Naive thymus-derived CD8-positive, alpha-beta T cell (primary cell): Measurements from ENCODE around the gene PPFIA1. TPM values are rescaled to one million over a fixed set of nuclear protein-coding genes. Genes with fewer than 3 reads are reported as not detected.

Source experiments
- ATAC-seq, 2 donors: fragments of 150-1000 bp; cut with Tn5 transposase in 1 of 2; sonication (Bioruptor Pico), chemical (Tn5 transposase) in 1 of 2; 1 replicate in 1 of 2; 2 replicates in 1 of 2; pipeline ENCODE4 v1.10.0; 2021; ENCODE audit warnings: mild to moderate bottlenecking in 2 of 2, moderate library complexity in 2 of 2
- POLR2A ChIA-PET: fragments of 350-600 bp; sonication (Branson Sonifier 250); formaldehyde crosslinking; loops from one replicate; lab custom pipeline; 2021; ENCODE audit warnings: antibody characterized with exemption; lab: Charles Lee
- DNase-seq, 10 donors: peaks; one replicate each; pipeline versions ENCODE4 v3.0.0 to v3.0.0-alpha.2; 2020 to 2022
- H3K27ac Mint-ChIP-seq, 10 donors: one replicate each; pipeline ENCODE4 v1.8.0; 2020 to 2022; ENCODE audit warnings: mild to moderate bottlenecking in 10 of 10, mixed read lengths in 10 of 10, moderate library complexity in 4 of 10, inconsistent platforms in 1 of 10
- H3K27me3 Mint-ChIP-seq, 5 donors: one replicate each; pipeline ENCODE4 v1.8.0; 2021 to 2022; ENCODE audit warnings: mixed read lengths in 5 of 5
- H3K36me3 Mint-ChIP-seq, 3 donors: one replicate each; pipeline ENCODE4 v1.8.0; 2020 to 2022; ENCODE audit warnings: mixed read lengths in 3 of 3, mild to moderate bottlenecking in 2 of 3, inconsistent platforms in 1 of 3
- H3K4me1 Mint-ChIP-seq, 4 donors: one replicate each; pipeline ENCODE4 v1.8.0; 2021 to 2022; ENCODE audit warnings: mixed read lengths in 4 of 4
- H3K4me3 Mint-ChIP-seq, 10 donors: one replicate each; pipeline ENCODE4 v1.8.0; 2020 to 2022; ENCODE audit warnings: mild to moderate bottlenecking in 10 of 10, mixed read lengths in 10 of 10, moderate library complexity in 6 of 10, inconsistent platforms in 1 of 10
- H3K9me3 Mint-ChIP-seq, 9 donors: one replicate each; pipeline ENCODE4 v1.8.0; 2020 to 2022; ENCODE audit warnings: mixed read lengths in 9 of 9, mild to moderate bottlenecking in 3 of 9, inconsistent platforms in 1 of 9, moderate library complexity in 1 of 9
- microRNA-seq: library from miRNA; unstranded; fragments of <30 nt; microRNA quantifications from one replicate; pipeline ENCODE4 v1.2.0, GENCODE V29; 2022; ENCODE audit warnings: borderline microRNAs expressed
- polyA plus RNA-seq, 3 donors: library from polyadenylated mRNA; unstranded; fragments of 300-500 nt; fragmentation: Illumina TruSeq; gene quantifications; one replicate each; pipeline ENCODE4 v1.2.3, GENCODE V29; 2021
- total RNA-seq, 8 experiments: library from RNA in 2 of 8; stranded (reverse) in 2 of 8; gene quantifications; one replicate each; pipeline ENCODE4 v1.2.3 and lab custom pipeline; 2021 to 2026

The PPFIA1 gene
- total and polyA plus RNA-seq, 5 experiments from 2014 or later = 6.8 to 64.8 (median 15.0) TPM

DNA sequence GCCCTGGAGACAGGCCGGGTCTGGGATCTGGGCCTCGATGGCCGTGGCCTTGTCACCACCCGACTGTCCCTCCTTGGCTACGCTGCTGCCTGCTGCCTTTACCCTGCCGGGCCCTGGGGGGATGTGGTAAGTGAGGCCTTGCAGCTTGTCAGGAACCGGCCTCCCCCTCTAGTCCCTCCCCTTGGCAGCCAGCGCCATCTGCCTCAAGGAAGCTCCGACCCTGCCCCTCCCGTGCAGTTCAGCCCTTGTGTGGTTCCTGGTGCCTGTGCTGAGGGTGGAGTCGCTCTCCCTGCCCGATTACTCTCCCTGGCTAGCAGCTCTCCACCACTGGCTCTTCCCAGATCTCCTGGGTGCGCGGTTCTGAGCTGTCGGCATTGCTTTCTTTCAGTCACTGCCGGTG, 161.6 kb downstream of the PPFIA1 start:
- POLR2A ChIA-PET = no interaction called here
- no peaks in the 10 kb centered on the region for H3K36me3 Mint-ChIP-seq
- H3K27me3 Mint-ChIP-seq = peaks cover 0 to 20% (median 13%) of the 10 kb centered on the region in 5 donors
- peak overlapping the region in 1 of 10 donors; percentile 45 for H3K27ac Mint-ChIP-seq
- ATAC-seq (no peak), DNase-seq (peak in 1 of 10 donors; percentile 53)
- H3K9me3 Mint-ChIP-seq = no peaks in the 10 kb centered on the region
- H3K4me1 Mint-ChIP-seq = no peaks in the 10 kb centered on the region
- H3K4me3 Mint-ChIP-seq = no peak overlapping the region

DNA sequence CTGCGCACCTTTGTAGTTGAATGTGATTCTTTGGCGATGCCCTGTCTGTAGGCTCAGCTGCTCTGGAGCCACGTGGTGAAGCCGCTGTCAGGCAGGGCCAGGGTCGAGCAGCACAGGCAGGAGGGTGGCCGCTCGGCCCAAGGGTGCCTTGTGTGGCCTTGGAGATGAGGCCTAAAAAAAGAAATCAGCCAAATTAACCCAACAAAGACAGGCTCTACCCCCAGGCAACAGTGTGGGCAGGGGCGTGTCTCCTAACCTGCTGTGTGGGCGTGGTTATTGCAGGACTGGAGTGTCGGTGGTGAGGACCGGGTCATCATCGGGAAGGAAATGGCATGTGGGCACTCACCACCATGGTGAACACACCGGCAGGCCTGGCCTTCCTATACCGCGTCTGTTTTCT, 162.1 kb downstream of the PPFIA1 start:
- H3K4me1 Mint-ChIP-seq = peaks cover 0 to 2% (median 0%) of the 10 kb centered on the region in 4 donors
- no peak overlapping the region for H3K4me3 Mint-ChIP-seq
- ATAC-seq = no peak
- POLR2A ChIA-PET = no interaction called here
- DNase-seq = peak in 1 of 10 donors; percentile 9
- H3K27ac Mint-ChIP-seq = no peak overlapping the region
- H3K36me3 Mint-ChIP-seq = no peaks in the 10 kb centered on the region
- H3K27me3 Mint-ChIP-seq = peaks cover 0 to 20% (median 13%) of the 10 kb centered on the region in 5 donors
- H3K9me3 Mint-ChIP-seq = no peaks in the 10 kb centered on the region

DNA sequence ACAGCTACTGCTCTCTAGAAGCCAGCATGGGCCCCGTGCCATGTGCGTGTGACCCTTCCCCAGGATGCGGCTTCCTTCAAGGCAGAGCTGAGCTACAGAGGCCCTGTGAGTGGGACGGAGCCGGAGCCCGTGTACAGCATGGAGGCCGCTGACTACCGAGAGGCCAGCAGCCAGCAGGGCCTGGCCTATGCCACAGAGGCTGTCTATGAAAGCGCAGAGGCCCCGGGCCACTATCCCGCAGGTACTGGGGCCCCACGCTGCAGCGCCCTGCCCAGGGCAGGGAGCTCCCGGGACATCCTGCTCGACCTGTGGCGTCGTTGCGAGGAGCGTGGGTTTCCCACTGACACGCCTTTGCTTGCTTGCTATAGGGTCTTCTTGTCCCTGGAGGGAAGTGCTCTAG, 162.5 kb downstream of the PPFIA1 start:
- no peaks in the 10 kb centered on the region for H3K9me3 Mint-ChIP-seq
- POLR2A ChIA-PET = no interaction called here
- no peak overlapping the region for H3K27ac Mint-ChIP-seq
- peaks cover 0 to 24% (median 15%) of the 10 kb centered on the region in 5 donors for H3K27me3 Mint-ChIP-seq
- DNase-seq = no peak
- H3K4me3 Mint-ChIP-seq = no peak overlapping the region
- peaks cover 0 to 3% (median 0%) of the 10 kb centered on the region in 4 donors for H3K4me1 Mint-ChIP-seq
- no peak for ATAC-seq
- no peaks in the 10 kb centered on the region for H3K36me3 Mint-ChIP-seq

DNA sequence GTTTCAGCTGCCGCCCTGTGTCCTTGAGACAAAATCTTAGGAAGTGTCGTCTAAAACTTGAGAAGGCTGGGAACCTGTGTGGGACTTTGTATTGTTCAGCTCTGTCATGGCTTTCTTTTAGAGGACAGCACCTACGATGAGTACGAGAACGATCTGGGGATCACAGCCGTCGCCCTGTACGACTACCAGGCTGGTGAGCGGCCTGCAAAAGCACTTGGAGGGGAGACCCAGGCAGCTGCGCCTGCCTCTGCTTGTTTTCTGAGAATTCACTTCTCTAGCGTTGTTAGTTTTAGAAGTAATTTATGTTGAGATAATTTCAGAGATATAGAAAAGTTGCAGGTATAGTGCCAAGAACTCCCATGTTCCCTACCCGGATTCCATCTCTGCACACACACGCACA, 163.0 kb downstream of the PPFIA1 start:
- ATAC-seq (no peak), DNase-seq (no peak)
- Mint-ChIP-seq H3K9me3 (no peaks in the 10 kb centered on the region), H3K4me1 (peaks cover 0 to 4% (median 0%) of the 10 kb centered on the region in 4 donors), H3K36me3 (no peaks in the 10 kb centered on the region), H3K4me3 (no peak overlapping the region), H3K27ac (no peak overlapping the region), H3K27me3 (peaks cover 0 to 24% (median 17%) of the 10 kb centered on the region in 5 donors)
- POLR2A ChIA-PET = no interaction called here

Small RNA genes lying within 50 kb of the gene (microRNA-seq; reads per million reads assigned to microRNA genes)
- 5.8 reads per million, percentile 16 among the genes with 10 or more reads in this experiment for gene MIR548K

Other genes with a start within 250 kb of the PPFIA1 start
- not detected for gene ANO1, start 192.4 kb upstream of the PPFIA1 start, total RNA-seq
- gene ANO1, start 192.4 kb upstream of the PPFIA1 start, polyA plus RNA-seq = not detected
- 10 to 100 TPM; 34.7 to 37.8 TPM for gene FADD, start 67.4 kb upstream of the PPFIA1 start, total RNA-seq
- gene FADD, start 67.4 kb upstream of the PPFIA1 start, polyA plus RNA-seq = 10 to 100 TPM in 1 of 3 donors, 1 to 10 TPM in 2; 7.2 to 19.3 (median 8.4) TPM
- under 1 TPM in 1 of 2 experiments, not detected in 1; 0.16 TPM for gene CTTN, start 127.8 kb downstream of the PPFIA1 start, total RNA-seq
- gene CTTN, start 127.8 kb downstream of the PPFIA1 start, polyA plus RNA-seq = not detected